SK-N-MC (cell line): ENCODE results near the gene RPH3AL.

Experiments
- DNase-seq: peaks from one replicate; pipeline ENCODE4 v3.0.0-alpha.2; 2011; ENCODE audit warnings: low read depth, low spot score
- H3K27ac ChIP-seq: fragments of 200-600 bp; sonication (generic); 2 replicates; pipeline ENCODE4 v1.5.1; 2016; ENCODE audit warnings: mixed run types
- H3K36me3 ChIP-seq: fragments of 200-600 bp; sonication (generic); 2 replicates; pipeline ENCODE4 v1.6.1; 2017; ENCODE audit warnings: antibody characterized with exemption, low read length, mixed read lengths; ENCODE audit not compliant: insufficient read depth
- H3K4me3 ChIP-seq: fragments of 200-600 bp; sonication (generic); 2 replicates; pipeline ENCODE4 v1.5.1; 2016
- H3K9ac ChIP-seq: fragments of 200-600 bp; sonication (generic); 2 replicates; pipeline ENCODE4 v1.8.0; 2017; ENCODE audit warnings: mixed run types, mixed read lengths; ENCODE audit not compliant: insufficient read length
- H3K9me3 ChIP-seq: fragments of 200-600 bp; sonication (generic); 2 replicates; pipeline ENCODE4 v1.6.1; 2017; ENCODE audit warnings: low read depth, mild to moderate bottlenecking, antibody characterized with exemption, low read length, moderate library complexity, mixed read lengths
- EZH2 ChIP-seq: fragments of 200-600 bp; sonication (generic); IDR thresholded peaks from one replicate; pipeline ENCODE4 v1.6.1; 2017; ENCODE audit warnings: antibody characterized with exemption
- FOXP2 ChIP-seq: optimal IDR thresholded peaks from 2 replicates; pipeline ENCODE3; 2011; ENCODE audit warnings: mild to moderate bottlenecking, moderate library complexity; ENCODE audit not compliant: insufficient read depth; ENCODE audit errors: extremely low read length, control extremely low read depth
- POLR2AphosphoS5 ChIP-seq: IDR thresholded peaks from 2 replicates; pipeline ENCODE4 v1.6.1; 2012; ENCODE audit warnings: mild to moderate bottlenecking, low read depth, low read length, borderline replicate concordance

Gene RPH3AL

GRCh38 chr17:382644-383533 lies 30.3 kb upstream of the RPH3AL start:
- TF ChIP-seq EZH2: no peak
- TF ChIP-seq POLR2AphosphoS5: no peak
- no peak for TF ChIP-seq FOXP2
- Histone ChIP-seq H3K27ac (peak overlapping the region; percentile 5; the same call in 1 of the 2 replicates), H3K4me3 (no peak overlapping the region), H3K36me3 (no peaks in the 10 kb centered on the region), H3K9me3 (no peaks in the 10 kb centered on the region), H3K9ac (no peak overlapping the region)
- DNase-seq: no peak

GRCh38 chr17:381941-382643 lies 29.5 kb upstream of the RPH3AL start:
- TF ChIP-seq POLR2AphosphoS5 (no peak), FOXP2 (no peak), EZH2 (no peak)
- DNase-seq: no peak
- Histone ChIP-seq H3K27ac (no peak overlapping the region), H3K9me3 (no peaks in the 10 kb centered on the region), H3K36me3 (no peaks in the 10 kb centered on the region), H3K9ac (no peak overlapping the region), H3K4me3 (no peak overlapping the region)

- TF ChIP-seq FOXP2 (no peak), EZH2 (no peak), POLR2AphosphoS5 (no peak)
- Histone ChIP-seq H3K4me3 (no peak overlapping the region), H3K36me3 (no peaks in the 10 kb centered on the region), H3K27ac (no peak overlapping the region), H3K9me3 (no peaks in the 10 kb centered on the region), H3K9ac (no peak overlapping the region)
- no peak for DNase-seq
These were observed 28.9 kb upstream of the RPH3AL start for GRCh38 chr17:381516-381915.

- H3K9ac ChIP-seq: no peak overlapping the region
- H3K27ac ChIP-seq: no peak overlapping the region
- no peak for DNase-seq
- no peak for TF ChIP-seq EZH2
- no peak for TF ChIP-seq POLR2AphosphoS5
- TF ChIP-seq FOXP2: no peak
- H3K36me3 ChIP-seq: no peaks in the 10 kb centered on the region
- H3K9me3 ChIP-seq: no peaks in the 10 kb centered on the region
- H3K4me3 ChIP-seq: no peak overlapping the region
These were observed 27.2 kb upstream of the RPH3AL start for GRCh38 chr17:379531-380465.

GRCh38 chr17:378068-378467 lies 25.5 kb upstream of the RPH3AL start:
- H3K36me3 ChIP-seq: no peaks in the 10 kb centered on the region
- H3K9ac ChIP-seq: no peak overlapping the region
- TF ChIP-seq FOXP2 (no peak), POLR2AphosphoS5 (no peak), EZH2 (no peak)
- no peak overlapping the region for H3K27ac ChIP-seq
- no peak overlapping the region for H3K4me3 ChIP-seq
- DNase-seq: no peak
- H3K9me3 ChIP-seq: no peaks in the 10 kb centered on the region

- Histone ChIP-seq H3K9me3 (no peaks in the 10 kb centered on the region), H3K4me3 (no peak overlapping the region; the same call in 1 of the 2 replicates), H3K9ac (peak overlapping the region; percentile 19), H3K36me3 (no peaks in the 10 kb centered on the region), H3K27ac (peak overlapping the region; percentile 71)
- TF ChIP-seq POLR2AphosphoS5 (no peak), EZH2 (no peak), FOXP2 (no peak)
- no peak for DNase-seq
These were observed 24.6 kb upstream of the RPH3AL start for GRCh38 chr17:376936-377863.

GRCh38 chr17:373613-374230 lies 21.1 kb upstream of the RPH3AL start:
- TF ChIP-seq FOXP2 (no peak), POLR2AphosphoS5 (no peak), EZH2 (no peak)
- H3K9ac ChIP-seq: no peak overlapping the region
- H3K4me3 ChIP-seq: no peak overlapping the region
- H3K27ac ChIP-seq: no peak overlapping the region
- H3K36me3 ChIP-seq: no peaks in the 10 kb centered on the region
- DNase-seq: no peak
- H3K9me3 ChIP-seq: no peaks in the 10 kb centered on the region
